Cortex of kidney (tissue), 1 donor: ENCODE data around the gene ETFDH.
A peak's percentile ranks its signal among the peaks of the same experiment; 100 is the strongest.
"Not testable (repeated sequence)": the region's sequence is repeated elsewhere in the genome, so short reads cannot be mapped to it uniquely, and the experiment has no call there.

Experiments used
- DNase-seq: peaks from one replicate; lab custom pipeline; 2025; lab: John Stamatoyannopoulos, UW

The ETFDH gene

GRCh38 chr4:158678767-158679166, 6.7 kb downstream of the ETFDH start:
- DNase-seq, result no peak

- no peak for DNase-seq
Measured at GRCh38 chr4:158681629-158682028, 9.5 kb downstream of the ETFDH start.

- no peak for DNase-seq
Measured at GRCh38 chr4:158682066-158682465, 10.0 kb downstream of the ETFDH start.

GRCh38 chr4:158688813-158689212, 16.7 kb downstream of the ETFDH start:
- no peak for DNase-seq

- no peak for DNase-seq
Measured at GRCh38 chr4:158704274-158704673, 32.2 kb downstream of the ETFDH start.

- no peak for DNase-seq
Measured at GRCh38 chr4:158710814-158711213, 38.7 kb downstream of the ETFDH start.

GRCh38 chr4:158712622-158713021, 40.5 kb downstream of the ETFDH start:
- DNase-seq, result not testable (repeated sequence)

GRCh38 chr4:158714937-158715336, 42.8 kb downstream of the ETFDH start:
- no peak for DNase-seq

- no peak for DNase-seq
Measured at GRCh38 chr4:158715802-158716201, 43.7 kb downstream of the ETFDH start.

- no peak for DNase-seq
Measured at GRCh38 chr4:158721680-158722079, 49.6 kb downstream of the ETFDH start.

GRCh38 chr4:158722291-158722916, 50.3 kb downstream of the ETFDH start:
- no peak for DNase-seq

- DNase-seq, result peak; percentile 72
Measured at GRCh38 chr4:158722917-158723793, 51.1 kb downstream of the ETFDH start, which contains the start of gene PPID. Gene PPID, minus strand, starts transcription at chr4:158723396. Its CDS starts 108 bp downstream, at chr4:158723288.

- DNase-seq, result no peak
Measured at GRCh38 chr4:158724637-158725036, 52.5 kb downstream of the ETFDH start.

GRCh38 chr4:158726633-158727032, 54.5 kb downstream of the ETFDH start:
- no peak for DNase-seq

GRCh38 chr4:158728236-158728635, 56.1 kb downstream of the ETFDH start:
- DNase-seq, result no peak

- DNase-seq, result no peak
Measured at GRCh38 chr4:158729716-158730559, 57.8 kb downstream of the ETFDH start.

- DNase-seq, result no peak
Measured at GRCh38 chr4:158738866-158739265, 66.8 kb downstream of the ETFDH start.

GRCh38 chr4:158739600-158739999, 67.5 kb downstream of the ETFDH start:
- DNase-seq, result no peak

GRCh38 chr4:158741326-158742021, 69.4 kb downstream of the ETFDH start:
- no peak for DNase-seq

- DNase-seq, result not testable (repeated sequence)
Measured at GRCh38 chr4:158746537-158746936, 74.4 kb downstream of the ETFDH start.

- DNase-seq, result no peak
Measured at GRCh38 chr4:158750379-158750778, 78.3 kb downstream of the ETFDH start.
